Measurements from ENCODE around the gene POLR2M.

DNA sequence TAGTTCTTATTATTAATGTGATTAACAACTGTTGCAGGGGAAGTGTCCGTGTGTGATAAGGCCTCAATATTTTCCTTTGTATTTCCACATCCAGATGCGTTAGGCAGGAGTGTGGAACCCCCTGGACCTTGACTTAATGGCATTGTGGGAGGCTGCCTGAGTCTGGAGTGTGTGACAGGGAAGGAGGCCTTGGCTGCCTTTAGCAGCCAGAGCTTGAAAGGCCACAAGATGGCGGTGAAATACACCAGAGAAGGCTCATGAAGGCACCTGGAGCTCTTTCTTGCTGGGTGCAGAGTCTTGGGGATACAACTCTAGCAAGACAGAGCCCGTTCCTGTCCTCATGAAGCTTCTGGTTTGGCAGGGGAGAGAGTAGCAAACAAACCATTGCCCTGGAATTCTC lies 36.9 kb downstream of the POLR2M start:
- TF ChIP-seq, protein P1, sequence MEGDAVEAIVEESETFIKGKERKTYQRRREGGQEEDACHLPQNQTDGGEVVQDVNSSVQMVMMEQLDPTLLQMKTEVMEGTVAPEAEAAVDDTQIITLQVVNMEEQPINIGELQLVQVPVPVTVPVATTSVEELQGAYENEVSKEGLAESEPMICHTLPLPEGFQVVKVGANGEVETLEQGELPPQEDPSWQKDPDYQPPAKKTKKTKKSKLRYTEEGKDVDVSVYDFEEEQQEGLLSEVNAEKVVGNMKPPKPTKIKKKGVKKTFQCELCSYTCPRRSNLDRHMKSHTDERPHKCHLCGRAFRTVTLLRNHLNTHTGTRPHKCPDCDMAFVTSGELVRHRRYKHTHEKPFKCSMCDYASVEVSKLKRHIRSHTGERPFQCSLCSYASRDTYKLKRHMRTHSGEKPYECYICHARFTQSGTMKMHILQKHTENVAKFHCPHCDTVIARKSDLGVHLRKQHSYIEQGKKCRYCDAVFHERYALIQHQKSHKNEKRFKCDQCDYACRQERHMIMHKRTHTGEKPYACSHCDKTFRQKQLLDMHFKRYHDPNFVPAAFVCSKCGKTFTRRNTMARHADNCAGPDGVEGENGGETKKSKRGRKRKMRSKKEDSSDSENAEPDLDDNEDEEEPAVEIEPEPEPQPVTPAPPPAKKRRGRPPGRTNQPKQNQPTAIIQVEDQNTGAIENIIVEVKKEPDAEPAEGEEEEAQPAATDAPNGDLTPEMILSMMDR (IDR thresholded peaks at IDR 0.05): no peak
- TF ChIP-seq POLR2A (IDR thresholded peaks at IDR 0.05): no peak
